Erythroblast (primary cell): Measurements from ENCODE around the gene GALNT11.

Source experiments
- GATA1 ChIP-seq: IDR thresholded peaks from 2 replicates; pipeline ENCODE4 v1.6.1; 2011; ENCODE audit warnings: low read depth, mild to moderate bottlenecking, control low read depth, low read length, moderate library complexity
- POLR2A ChIP-seq: IDR thresholded peaks from 2 replicates; pipeline ENCODE4 v1.6.1; 2011; ENCODE audit warnings: mild to moderate bottlenecking, low read length

DNA sequence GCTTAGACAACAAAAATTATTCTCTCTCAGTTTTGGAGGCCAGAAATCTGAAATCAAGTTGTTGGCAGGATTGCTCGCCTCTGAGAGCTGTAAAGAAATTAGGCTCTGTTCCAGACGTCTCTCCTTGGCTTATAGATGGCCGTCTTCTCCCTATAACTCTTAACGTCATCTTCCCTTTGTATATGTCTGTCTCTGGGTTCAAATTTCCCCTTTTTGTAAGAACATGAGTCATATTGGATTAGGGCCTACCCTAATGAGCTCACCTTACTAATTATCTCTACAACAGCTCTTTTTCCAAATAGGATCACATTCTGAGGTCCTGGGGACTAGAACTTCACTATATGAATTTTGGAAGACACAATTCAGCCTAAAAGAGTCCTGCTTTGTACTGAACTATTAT lies 46.9 kb upstream of the GALNT11 start:
- TF ChIP-seq POLR2A (no peak), GATA1 (no peak)
